Right lobe of liver (tissue), 6 donors: ENCODE results near the gene STOX2. TPM values are rescaled to one million over a fixed set of nuclear protein-coding genes. Genes with fewer than 3 reads are reported as not detected.
A peak's percentile ranks its signal among the peaks of the same experiment; 100 is the strongest.

Experiments
- ATAC-seq, 4 donors: fragments of 200-7000 bp; cut with Tn5 transposase; one replicate each; pipeline ENCODE4 v1.9.1; 2020; ENCODE audit warnings: mild to moderate bottlenecking in 4 of 4, moderate library complexity in 4 of 4
- DNase-seq, 3 donors: peaks; one replicate each; pipeline ENCODE4 v3.0.0-alpha.2; 2020
- H3K27ac ChIP-seq, 3 donors: fragments of 200-600 bp; one replicate each; pipeline ENCODE4 v1.8.0; 2022
- H3K27me3 ChIP-seq, 2 donors: fragments of 200-600 bp; one replicate each; pipeline ENCODE4 v1.8.0; 2022
- H3K36me3 ChIP-seq, 4 donors: fragments of 200-600 bp; sonication (generic) in 1 of 4; one replicate each; pipeline versions ENCODE4 v1.5.1 to v1.8.0; 2017 to 2022; ENCODE audit warnings: control low read depth in 1 of 4
- H3K4me1 ChIP-seq, 4 donors: fragments of 200-600 bp; sonication (generic) in 1 of 4; one replicate each; pipeline versions ENCODE4 v1.5.1 to v1.8.0; 2017 to 2022; ENCODE audit warnings: control low read depth in 1 of 4
- H3K4me3 ChIP-seq, 3 donors: fragments of 200-600 bp; one replicate each; pipeline ENCODE4 v1.8.0; 2022
- H3K9me3 ChIP-seq, 4 donors: fragments of 200-600 bp; sonication (generic) in 1 of 4; one replicate each; pipeline versions ENCODE4 v1.5.1 to v1.8.0; 2017 to 2022; ENCODE audit warnings: control low read depth in 1 of 4
- CTCF ChIP-seq, 4 donors: fragments of 200-600 bp in 3 of 4; fragments of 450-650 bp in 1 of 4; IDR thresholded peaks; one replicate each; pipeline versions ENCODE4 v1.5.1 to v1.8.0; 2016 to 2022; ENCODE audit warnings: antibody characterized with exemption in 4 of 4, mild to moderate bottlenecking in 2 of 4
- POLR2A ChIP-seq: fragments of 450-650 bp; IDR thresholded peaks from one replicate; pipeline ENCODE4 v1.6.1; 2017; ENCODE audit warnings: antibody characterized with exemption, mild to moderate bottlenecking
- WGBS: methylation state at CpG from one replicate; pipeline ENCODE4 v1.1.6; 2018; ENCODE audit warnings: low coverage, low lambda C conversion rate; ENCODE audit not compliant: insufficient coverage; ENCODE audit errors: missing lambda C conversion rate; 5-methylcytosine and 5-hydroxymethylcytosine counted together
- intact Hi-C, 2 donors: fragments of 100-400 bp; cut with DNase I; formaldehyde crosslinking; loops; one replicate each; pipeline versions ENCODE4 v1.11.2 to v1.14.1; 2022
- total RNA-seq, 6 experiments: library from RNA; depleted of rRNA in 2 of 6; stranded (reverse); fragments of >200 nt in 2 of 6; fragmentation: NEBNext Ultra II Directional in 3 of 6; extraction: Animal tissue kit (Norgen Biotek cat#: 25700) in 3 of 6; gene quantifications; one replicate each; pipeline versions ENCODE4 v1.1.0 to v1.2.4, GENCODE V29; 2016 to 2023
- donor health status: DM: no; HTN: yes; CAD: no.
- donor health status: DM: no; HTN: no; CAD: no.
- donor health status: DM: no; HTN: no; CAD: no.
- donor health status: DM: no; HTN: yes; CAD: no.
- donor health status: DM: no; HTN: yes; CAD: no.

The STOX2 gene
- total RNA-seq, 6 experiments from 2014 or later = 1.9 to 5.1 (median 3.2) TPM

- Histone ChIP-seq H3K9me3 (no peaks in the 10 kb centered on the region), H3K4me1 (peaks cover 0 to 25% (median 7%) of the 10 kb centered on the region in 4 donors), H3K27ac (no peak overlapping the region), H3K27me3 (no peaks in the 10 kb centered on the region), H3K4me3 (no peak overlapping the region), H3K36me3 (no peaks in the 10 kb centered on the region)
- WGBS = 100% methylated on average over 1 of the region's 7 CpGs
- ATAC-seq (no peak), DNase-seq (no peak)
- TF ChIP-seq POLR2A (no peak), CTCF (IDR thresholded peaks at IDR 0.05) (no peak)
- intact Hi-C loops = no loop called here
Measured at GRCh38 chr4:184061582-184061981, 156.5 kb downstream of the STOX2 start.

DNA sequence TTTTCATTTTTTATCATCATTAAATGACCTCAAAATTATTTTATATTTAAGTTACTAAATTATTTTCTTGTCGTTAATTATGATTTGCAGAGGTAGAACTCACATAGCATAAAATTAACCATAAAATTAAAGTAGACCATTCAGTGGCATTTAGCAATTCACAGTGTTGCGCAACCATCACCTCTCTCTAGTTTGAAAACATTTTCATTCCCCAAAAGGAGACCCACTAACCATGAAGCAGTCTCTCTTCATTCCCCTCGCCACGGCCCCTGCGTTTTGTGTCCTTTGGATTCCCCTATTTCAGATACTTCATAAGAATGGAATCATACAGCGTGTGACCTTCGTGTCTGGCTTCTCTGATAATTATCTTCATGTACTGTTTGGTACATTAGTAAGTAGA lies 157.7 kb downstream of the STOX2 start:
- DNase-seq = no peak
- Histone ChIP-seq H3K36me3 (no peaks in the 10 kb centered on the region), H3K9me3 (no peaks in the 10 kb centered on the region), H3K4me1 (peaks cover 0 to 32% (median 13%) of the 10 kb centered on the region in 4 donors), H3K27ac (no peak overlapping the region), H3K4me3 (no peak overlapping the region), H3K27me3 (no peaks in the 10 kb centered on the region)
- no peak for ATAC-seq
- TF ChIP-seq CTCF (IDR thresholded peaks at IDR 0.05) (no peak), POLR2A (no peak)
- intact Hi-C loops = no loop called here
- WGBS = 69% methylated on average over 6 of the region's 7 CpGs

- no peaks in the 10 kb centered on the region for H3K27me3 ChIP-seq
- intact Hi-C loops = no loop called here
- no peak overlapping the region for H3K4me3 ChIP-seq
- peak; percentile 86 to 93 (median 88) for ATAC-seq
- peaks cover 0 to 36% (median 14%) of the 10 kb centered on the region in 4 donors for H3K4me1 ChIP-seq
- TF ChIP-seq POLR2A (no peak), CTCF (IDR thresholded peaks at IDR 0.05) (no peak)
- H3K9me3 ChIP-seq = no peaks in the 10 kb centered on the region
- DNase-seq = peak; percentile 84 to 91 (median 88)
- peak overlapping the region; percentile 23 to 55 (median 51) for H3K27ac ChIP-seq
- H3K36me3 ChIP-seq = no peaks in the 10 kb centered on the region
- WGBS = 25% methylated on average over 5 of the region's 5 CpGs
Measured at GRCh38 chr4:184064877-184065276, 159.8 kb downstream of the STOX2 start.

- H3K4me3 ChIP-seq = peak overlapping the region in 1 of 3 donors; percentile 19
- peak in 2 of 3 donors; percentile 27 to 79 for DNase-seq
- WGBS = 15% methylated on average over 9 of the region's 9 CpGs
- H3K27ac ChIP-seq = peak overlapping the region; percentile 9 to 51 (median 48)
- intact Hi-C loops = no loop called here
- H3K27me3 ChIP-seq = no peaks in the 10 kb centered on the region
- H3K4me1 ChIP-seq = peaks cover 0 to 36% (median 14%) of the 10 kb centered on the region in 4 donors
- TF ChIP-seq CTCF (IDR thresholded peaks at IDR 0.05) = no peak
- TF ChIP-seq POLR2A = no peak
- H3K36me3 ChIP-seq = no peaks in the 10 kb centered on the region
- peak; percentile 79 to 89 (median 86) for ATAC-seq
- no peaks in the 10 kb centered on the region for H3K9me3 ChIP-seq
Measured at GRCh38 chr4:184066584-184067300, 161.6 kb downstream of the STOX2 start.
